Choroid plexus epithelial cell (primary cell): ENCODE results near the gene STRIT1.

ENCODE experiments used
- DNase-seq: peaks from one replicate; pipeline ENCODE4 v3.0.0-alpha.2; 2010; ENCODE audit warnings: low read depth
- H3K4me3 ChIP-seq: 2 replicates; pipeline ENCODE4 v1.5.1; 2011; ENCODE audit warnings: low read depth, mild to moderate bottlenecking, control low read depth, low read length, moderate library complexity
- TF ChIP-seq, protein P1 (sequence below): conservative IDR thresholded peaks from 2 replicates; pipeline ENCODE4 v1.5.1; 2011; ENCODE audit warnings: low read depth, mild to moderate bottlenecking, control low read depth, inconsistent platforms, low read length, moderate library complexity

STRIT1 gene

DNA sequence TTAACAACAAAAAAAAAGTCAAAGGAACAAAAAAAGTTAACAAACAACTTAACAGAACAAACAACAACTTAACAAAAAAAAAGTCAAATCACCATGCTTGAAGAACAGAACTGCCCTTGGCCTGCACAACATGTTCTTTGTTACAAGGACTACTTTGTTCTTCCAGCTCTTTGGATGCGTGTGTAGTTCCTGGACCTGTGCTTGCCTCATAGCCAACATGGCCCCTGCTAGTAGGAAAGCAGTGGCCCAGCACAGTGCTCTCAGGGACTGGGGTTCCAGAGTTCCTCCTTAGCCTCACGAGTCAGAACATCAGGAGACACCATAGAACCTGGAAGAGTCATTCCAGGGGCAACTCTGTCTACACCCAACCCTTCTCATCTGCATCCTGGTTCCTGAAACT lies 10.9 kb upstream of the STRIT1 start:
- no peak for DNase-seq
- TF ChIP-seq, protein P1, sequence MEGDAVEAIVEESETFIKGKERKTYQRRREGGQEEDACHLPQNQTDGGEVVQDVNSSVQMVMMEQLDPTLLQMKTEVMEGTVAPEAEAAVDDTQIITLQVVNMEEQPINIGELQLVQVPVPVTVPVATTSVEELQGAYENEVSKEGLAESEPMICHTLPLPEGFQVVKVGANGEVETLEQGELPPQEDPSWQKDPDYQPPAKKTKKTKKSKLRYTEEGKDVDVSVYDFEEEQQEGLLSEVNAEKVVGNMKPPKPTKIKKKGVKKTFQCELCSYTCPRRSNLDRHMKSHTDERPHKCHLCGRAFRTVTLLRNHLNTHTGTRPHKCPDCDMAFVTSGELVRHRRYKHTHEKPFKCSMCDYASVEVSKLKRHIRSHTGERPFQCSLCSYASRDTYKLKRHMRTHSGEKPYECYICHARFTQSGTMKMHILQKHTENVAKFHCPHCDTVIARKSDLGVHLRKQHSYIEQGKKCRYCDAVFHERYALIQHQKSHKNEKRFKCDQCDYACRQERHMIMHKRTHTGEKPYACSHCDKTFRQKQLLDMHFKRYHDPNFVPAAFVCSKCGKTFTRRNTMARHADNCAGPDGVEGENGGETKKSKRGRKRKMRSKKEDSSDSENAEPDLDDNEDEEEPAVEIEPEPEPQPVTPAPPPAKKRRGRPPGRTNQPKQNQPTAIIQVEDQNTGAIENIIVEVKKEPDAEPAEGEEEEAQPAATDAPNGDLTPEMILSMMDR = no peak
- H3K4me3 ChIP-seq = no peak overlapping the region

DNA sequence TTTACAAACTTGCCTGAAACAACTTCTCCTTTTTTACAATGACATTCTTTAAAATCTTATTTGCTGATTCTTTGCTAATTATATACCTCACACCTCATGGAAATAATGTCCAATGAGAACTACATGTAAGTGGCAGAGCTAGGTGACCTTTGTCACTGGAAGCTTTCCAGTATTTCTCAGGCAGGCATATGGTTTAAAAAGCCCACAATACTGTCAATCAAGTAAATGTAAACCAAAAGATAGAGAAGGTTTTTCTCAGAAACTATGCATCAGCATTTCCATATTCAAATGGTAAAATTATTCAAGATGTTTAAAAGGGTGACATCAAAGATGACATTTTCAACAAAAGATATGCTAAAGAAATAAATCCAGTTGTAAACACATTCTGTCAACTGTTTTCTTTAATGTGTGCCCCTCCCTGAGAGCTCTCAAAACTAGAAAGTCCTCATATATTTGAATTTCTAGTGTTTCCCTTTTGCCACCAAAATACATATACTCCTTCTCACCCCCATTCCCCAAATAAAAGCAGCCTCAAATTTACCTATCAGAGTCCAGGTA lies 10.1 kb upstream of the STRIT1 start:
- DNase-seq = no peak
- H3K4me3 ChIP-seq = no peak overlapping the region
- TF ChIP-seq, protein P1 = no peak

DNA sequence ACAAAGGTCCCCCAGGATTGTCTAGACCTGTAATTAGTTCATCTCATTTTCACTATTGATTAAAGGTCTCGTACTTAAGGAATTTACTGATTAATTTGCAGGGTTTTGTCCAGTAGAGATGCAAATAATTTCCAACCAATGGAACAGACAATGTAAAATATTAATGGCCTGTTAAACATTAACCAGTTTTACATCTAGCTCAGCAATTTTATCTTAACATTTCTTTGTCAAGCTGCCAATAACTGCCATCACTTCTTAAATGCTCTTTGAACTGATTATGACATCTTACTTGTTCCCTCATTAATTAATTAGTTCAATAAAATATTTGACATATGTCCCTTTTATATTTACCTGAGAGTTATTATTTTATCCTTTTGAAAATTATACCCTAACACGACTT lies 9.4 kb upstream of the STRIT1 start:
- TF ChIP-seq, protein P1 = no peak
- H3K4me3 ChIP-seq = no peak overlapping the region
- no peak for DNase-seq

DNA sequence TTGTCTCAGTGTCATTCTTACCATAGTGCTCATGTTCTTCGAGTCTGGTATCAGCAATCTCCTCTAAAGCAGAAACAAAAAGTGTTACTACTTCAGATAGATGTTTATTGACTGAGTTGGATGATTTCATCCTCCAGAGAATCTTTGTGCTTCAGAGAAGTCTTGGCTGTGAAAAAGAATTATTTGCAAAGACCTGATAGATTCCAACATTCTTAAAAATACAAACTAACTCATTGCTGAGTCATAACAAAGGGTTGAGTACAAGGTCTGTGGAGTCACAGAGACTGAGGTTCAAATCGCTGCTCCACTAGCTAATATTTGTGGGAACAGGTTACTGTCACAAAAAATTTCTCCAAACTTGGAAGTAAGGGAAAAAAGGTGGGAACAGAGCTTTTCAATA lies 9.0 kb upstream of the STRIT1 start:
- H3K4me3 ChIP-seq = no peak overlapping the region
- DNase-seq = peak; percentile 66
- TF ChIP-seq, protein P1 = no peak

DNA sequence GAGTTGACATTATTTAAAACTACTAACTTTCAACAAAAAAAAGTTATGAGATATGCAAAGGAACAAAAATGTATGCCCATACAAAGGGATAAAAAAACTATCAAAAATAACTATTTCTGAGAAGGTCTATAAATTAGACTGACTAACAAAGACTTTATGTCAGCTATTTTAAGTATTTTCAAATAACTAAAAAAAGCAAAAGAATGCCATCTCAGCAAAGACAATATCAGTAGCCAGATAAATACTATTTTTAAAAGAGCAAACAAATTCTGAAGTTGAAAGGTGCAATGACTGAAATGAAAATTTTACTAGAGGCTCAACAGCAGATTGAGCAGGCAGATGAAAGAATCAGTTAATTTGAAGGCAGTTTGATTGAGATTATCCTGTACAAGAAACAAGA lies 3.6 kb upstream of the STRIT1 start:
- no peak overlapping the region for H3K4me3 ChIP-seq
- TF ChIP-seq, protein P1 = no peak
- DNase-seq = no peak

DNA sequence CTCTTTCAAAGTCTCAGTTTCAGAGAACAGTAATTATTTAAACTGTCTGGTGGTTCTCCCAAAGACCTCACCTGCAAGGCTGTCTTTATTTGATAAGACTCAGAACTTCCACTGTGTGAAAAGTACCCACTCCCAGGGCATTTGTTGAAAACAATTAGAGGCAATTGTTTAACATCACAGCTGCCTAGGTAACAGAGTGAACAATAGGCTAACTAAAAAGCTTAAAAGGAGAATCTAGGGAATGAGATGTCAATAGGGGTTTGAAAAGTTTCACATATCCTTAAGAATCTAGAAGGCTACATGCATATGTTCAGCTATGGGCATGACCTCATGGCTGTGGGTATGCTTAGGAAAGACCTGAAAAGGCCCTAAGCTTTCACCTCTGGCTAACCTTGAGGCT lies 2.9 kb upstream of the STRIT1 start:
- DNase-seq = no peak
- TF ChIP-seq, protein P1 = no peak
- H3K4me3 ChIP-seq = no peak overlapping the region

DNA sequence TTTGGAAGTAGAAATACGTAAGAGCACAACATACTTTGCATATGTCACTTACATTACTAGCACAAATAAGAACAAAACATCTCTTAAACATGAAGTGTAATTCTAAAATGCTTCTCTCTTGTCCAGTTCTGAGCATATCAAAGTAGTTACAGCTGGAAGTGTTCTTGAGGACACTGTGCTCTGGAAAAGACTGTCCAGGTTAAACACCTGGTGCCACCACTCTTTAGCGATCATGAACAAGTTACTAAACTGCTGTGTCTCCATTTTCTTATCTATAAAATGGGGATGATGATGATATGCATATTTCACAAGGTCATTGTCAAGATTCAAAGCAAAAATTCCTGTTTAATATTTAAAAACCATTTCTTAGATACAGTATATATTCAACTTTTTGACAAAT lies 790 bp downstream of the STRIT1 start:
- TF ChIP-seq, protein P1 = no peak
- H3K4me3 ChIP-seq = no peak overlapping the region
- DNase-seq = no peak
